IMR-90 (cell line): Measurements from ENCODE around the gene ZNF507.

Experiments used
- BHLHE40 ChIP-seq: fragments of 150-350 bp; IDR thresholded peaks from 2 replicates; pipeline ENCODE4 v1.6.1; 2016; ENCODE audit warnings: mild to moderate bottlenecking, low read depth, low read length
- FOS ChIP-seq: fragments of 150-350 bp; IDR thresholded peaks from 2 replicates; pipeline ENCODE4 v1.6.1; 2016; ENCODE audit warnings: low read depth, low read length
- MXI1 ChIP-seq: IDR thresholded peaks from 2 replicates; pipeline ENCODE4 v1.6.1; 2012; ENCODE audit warnings: low read depth, mild to moderate bottlenecking, low read length, moderate library complexity, borderline replicate concordance
- POLR2A ChIP-seq: IDR thresholded peaks from 2 replicates; pipeline ENCODE4 v1.6.1; 2012; ENCODE audit warnings: mild to moderate bottlenecking, low read depth, low read length
- RAD21 ChIP-seq: IDR thresholded peaks from 2 replicates; pipeline ENCODE4 v1.6.1; 2012; ENCODE audit warnings: low read length, improper control_type of control experiment
- RFX5 ChIP-seq: IDR thresholded peaks from 2 replicates; pipeline ENCODE4 v1.8.0; 2012; ENCODE audit warnings: low read depth, mild to moderate bottlenecking, low read length, moderate library complexity
- TF ChIP-seq, protein P1 (sequence below): conservative IDR thresholded peaks from 2 replicates; pipeline ENCODE4 v1.5.1; 2012; ENCODE audit warnings: mild to moderate bottlenecking, low read depth, low read length, improper control_type of control experiment
- TF ChIP-seq, protein P2 (sequence below): fragments of 150-350 bp; IDR thresholded peaks from 2 replicates; pipeline ENCODE4 v1.6.1; 2017; ENCODE audit warnings: mild to moderate bottlenecking, antibody characterized with exemption, low read length, low read depth

DNA sequence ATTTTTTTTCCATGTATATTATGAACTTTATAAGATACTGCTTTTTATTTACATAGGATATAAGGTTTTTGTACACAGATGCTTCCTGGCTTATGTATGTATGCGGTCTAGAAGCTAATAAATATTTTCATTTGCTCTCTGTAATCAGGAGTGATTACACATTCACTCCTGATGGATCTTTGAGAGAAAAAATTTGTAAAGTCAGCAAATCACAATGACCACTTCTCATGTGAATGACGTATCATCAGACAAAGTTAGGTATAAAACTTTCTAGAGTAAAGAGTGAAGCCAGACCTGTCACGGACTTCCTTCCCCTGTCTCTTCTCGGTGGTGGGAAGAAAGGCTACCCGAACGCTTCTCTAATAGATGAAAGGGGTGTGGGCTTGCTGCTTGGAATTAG lies 91.3 kb downstream of the ZNF507 start:
- TF ChIP-seq, protein P1, sequence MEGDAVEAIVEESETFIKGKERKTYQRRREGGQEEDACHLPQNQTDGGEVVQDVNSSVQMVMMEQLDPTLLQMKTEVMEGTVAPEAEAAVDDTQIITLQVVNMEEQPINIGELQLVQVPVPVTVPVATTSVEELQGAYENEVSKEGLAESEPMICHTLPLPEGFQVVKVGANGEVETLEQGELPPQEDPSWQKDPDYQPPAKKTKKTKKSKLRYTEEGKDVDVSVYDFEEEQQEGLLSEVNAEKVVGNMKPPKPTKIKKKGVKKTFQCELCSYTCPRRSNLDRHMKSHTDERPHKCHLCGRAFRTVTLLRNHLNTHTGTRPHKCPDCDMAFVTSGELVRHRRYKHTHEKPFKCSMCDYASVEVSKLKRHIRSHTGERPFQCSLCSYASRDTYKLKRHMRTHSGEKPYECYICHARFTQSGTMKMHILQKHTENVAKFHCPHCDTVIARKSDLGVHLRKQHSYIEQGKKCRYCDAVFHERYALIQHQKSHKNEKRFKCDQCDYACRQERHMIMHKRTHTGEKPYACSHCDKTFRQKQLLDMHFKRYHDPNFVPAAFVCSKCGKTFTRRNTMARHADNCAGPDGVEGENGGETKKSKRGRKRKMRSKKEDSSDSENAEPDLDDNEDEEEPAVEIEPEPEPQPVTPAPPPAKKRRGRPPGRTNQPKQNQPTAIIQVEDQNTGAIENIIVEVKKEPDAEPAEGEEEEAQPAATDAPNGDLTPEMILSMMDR: no peak
- TF ChIP-seq RFX5: no peak
- TF ChIP-seq POLR2A: no peak
- TF ChIP-seq FOS: no peak
- no peak for TF ChIP-seq RAD21
- TF ChIP-seq, protein P2, sequence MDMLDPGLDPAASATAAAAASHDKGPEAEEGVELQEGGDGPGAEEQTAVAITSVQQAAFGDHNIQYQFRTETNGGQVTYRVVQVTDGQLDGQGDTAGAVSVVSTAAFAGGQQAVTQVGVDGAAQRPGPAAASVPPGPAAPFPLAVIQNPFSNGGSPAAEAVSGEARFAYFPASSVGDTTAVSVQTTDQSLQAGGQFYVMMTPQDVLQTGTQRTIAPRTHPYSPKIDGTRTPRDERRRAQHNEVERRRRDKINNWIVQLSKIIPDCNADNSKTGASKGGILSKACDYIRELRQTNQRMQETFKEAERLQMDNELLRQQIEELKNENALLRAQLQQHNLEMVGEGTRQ: no peak
- no peak for TF ChIP-seq MXI1
- no peak for TF ChIP-seq BHLHE40
